Stimulated activated CD4-positive, alpha-beta T cell treated with anti-CD3 and anti-CD28 coated beads, Interleukin-12 subunit alpha, Interleukin-12 subunit beta, amount 100 ng/mL, for 48 hours (primary cell): ENCODE data around the gene SULT1B1.
A peak's percentile ranks its signal among the peaks of the same experiment; 100 is the strongest.
"Not testable (repeated sequence)": the region's sequence is repeated elsewhere in the genome, so short reads cannot be mapped to it uniquely, and the experiment has no call there.

ENCODE experiments used
- DNase-seq, 3 donors: peaks; one replicate each; pipeline ENCODE4 v3.0.0-alpha.2; 2020; ENCODE audit warnings: low read depth in 2 of 3, low spot score in 1 of 3

Gene SULT1B1

GRCh38 chr4:69760455-69760854, at the start of gene SULT1B1:
Gene SULT1B1, minus strand, starts transcription at chr4:69760620. Its CDS starts 5,403 bp downstream, at chr4:69755217.
- DNase-seq: peak in 2 of 3 donors; percentile 8 to 32

- DNase-seq: no peak
These were observed 40.2 kb upstream of the SULT1B1 start for GRCh38 chr4:69800599-69800998.

- DNase-seq: no peak
These were observed 38.9 kb upstream of the SULT1B1 start for GRCh38 chr4:69799337-69799736.

- DNase-seq: no peak
These were observed 33.3 kb upstream of the SULT1B1 start for GRCh38 chr4:69793732-69794131.

- DNase-seq: no peak
These were observed 27.5 kb upstream of the SULT1B1 start for GRCh38 chr4:69787879-69788278.

GRCh38 chr4:69786547-69786946, 26.1 kb upstream of the SULT1B1 start:
- DNase-seq: no peak

GRCh38 chr4:69785211-69785831, 24.9 kb upstream of the SULT1B1 start:
- no peak for DNase-seq

GRCh38 chr4:69782651-69783310, 22.4 kb upstream of the SULT1B1 start:
- no peak for DNase-seq

- no peak for DNase-seq
These were observed 21.3 kb upstream of the SULT1B1 start for GRCh38 chr4:69781458-69782418.

GRCh38 chr4:69780141-69780540, 19.7 kb upstream of the SULT1B1 start:
- no peak for DNase-seq

- no peak for DNase-seq
These were observed 16.3 kb upstream of the SULT1B1 start for GRCh38 chr4:69776696-69777095.

GRCh38 chr4:69775321-69775867, 15.0 kb upstream of the SULT1B1 start:
- no peak for DNase-seq

GRCh38 chr4:69773484-69773883, 13.1 kb upstream of the SULT1B1 start:
- no peak for DNase-seq

GRCh38 chr4:69768554-69768953, 8.1 kb upstream of the SULT1B1 start:
- not testable (repeated sequence) for DNase-seq

GRCh38 chr4:69765751-69766150, 5.3 kb upstream of the SULT1B1 start:
- DNase-seq: no peak

GRCh38 chr4:69764311-69764710, 3.9 kb upstream of the SULT1B1 start:
- peak in 1 of 3 donors; percentile 9 for DNase-seq

GRCh38 chr4:69763233-69763632, 2.8 kb upstream of the SULT1B1 start:
- no peak for DNase-seq

- no peak for DNase-seq
These were observed 1.2 kb downstream of the SULT1B1 start for GRCh38 chr4:69759189-69759604.

- DNase-seq: no peak
These were observed 3.0 kb downstream of the SULT1B1 start for GRCh38 chr4:69757464-69757863.

GRCh38 chr4:69754926-69755580, 5.4 kb downstream of the SULT1B1 start:
- no peak for DNase-seq

- DNase-seq: no peak
These were observed 6.7 kb downstream of the SULT1B1 start for GRCh38 chr4:69753686-69754085.
